ENCODE data around the gene RNF141. TPM values are rescaled to one million over a fixed set of nuclear protein-coding genes. Genes with fewer than 3 reads are reported as not detected.

RNF141 gene
- total RNA-seq, 2 experiments from 2014 or later, result 8.2 to 20.1 TPM

GRCh38 chr11:10490398-10491241 is 50.4 kb downstream of the RNF141 start:
- H3K4me1 ChIP-seq (ENCODE audit: insufficient read depth, low read length, poor library complexity, severe bottlenecking), result peaks cover 7% of the 10 kb centered on the region
- no peak for DNase-seq (ENCODE audit: low spot score)
- ChIA-PET POLR2A (interaction anchor here (0.7 kb wide), 1 partner anchor 20 kb away, joined by 3 read pairs; no protein-coding TSS in a partner anchor), CTCF (ENCODE audit: unreplicated experiment) (no interaction called here)
- no peak overlapping the region for H2AFZ ChIP-seq (ENCODE audit: low read length)
- H3K27ac ChIP-seq (ENCODE audit: low read depth, low read length, poor library complexity, severe bottlenecking), result no peak overlapping the region
- no peak overlapping the region for H3K4me3 ChIP-seq (ENCODE audit: low read depth, low read length, poor library complexity, severe bottlenecking)
- H4K20me1 ChIP-seq (ENCODE audit: insufficient read depth, low read length), result no peaks in the 10 kb centered on the region
- no TSS peak for BruUV-seq (replicated peaks)
- TF ChIP-seq CTCF (conservative IDR thresholded peaks at IDR 0.05; ENCODE audit: low read length) (no peak), EZH2phosphoT487 (IDR thresholded peaks at IDR 0.05; ENCODE audit: borderline replicate concordance, low read depth, low read length) (no peak)
- H3K4me2 ChIP-seq (ENCODE audit: low read length), result no peak overlapping the region
- peaks cover 88% of the 10 kb centered on the region for H3K36me3 ChIP-seq (ENCODE audit: insufficient read depth, low read length)
- no peaks in the 10 kb centered on the region for H3K9me3 ChIP-seq (ENCODE audit: low read length)
- H3K79me2 ChIP-seq (ENCODE audit: insufficient read depth, low read depth, low read length), result no peaks in the 10 kb centered on the region
- no peaks in the 10 kb centered on the region for H3K9me2 ChIP-seq (ENCODE audit: insufficient read depth, low read length)
- intact Hi-C loops (cut with micrococcal nuclease; ENCODE audit: unreplicated experiment), result no loop called here

GRCh38 chr11:10490032-10490397 is 51.0 kb downstream of the RNF141 start:
- H3K79me2 ChIP-seq (ENCODE audit: insufficient read depth, low read depth, low read length), result no peaks in the 10 kb centered on the region
- no peak overlapping the region for H3K4me3 ChIP-seq (ENCODE audit: low read depth, low read length, poor library complexity, severe bottlenecking)
- POLR2A ChIA-PET, result interaction anchor here (0.7 kb wide), 1 partner anchor 19 kb away, joined by 3 read pairs; no protein-coding TSS in a partner anchor
- DNase-seq (ENCODE audit: low spot score), result no peak
- CTCF ChIA-PET (ENCODE audit: unreplicated experiment), result no interaction called here
- no peak overlapping the region for H3K4me2 ChIP-seq (ENCODE audit: low read length)
- H3K4me1 ChIP-seq (ENCODE audit: insufficient read depth, low read length, poor library complexity, severe bottlenecking), result peaks cover 7% of the 10 kb centered on the region
- intact Hi-C loops (cut with micrococcal nuclease; ENCODE audit: unreplicated experiment), result no loop called here
- H4K20me1 ChIP-seq (ENCODE audit: insufficient read depth, low read length), result no peaks in the 10 kb centered on the region
- no peak overlapping the region for H2AFZ ChIP-seq (ENCODE audit: low read length)
- no peak overlapping the region for H3K27ac ChIP-seq (ENCODE audit: low read depth, low read length, poor library complexity, severe bottlenecking)
- no peak for TF ChIP-seq EZH2phosphoT487 (IDR thresholded peaks at IDR 0.05; ENCODE audit: borderline replicate concordance, low read depth, low read length)
- no peak for TF ChIP-seq CTCF (conservative IDR thresholded peaks at IDR 0.05; ENCODE audit: low read length)
- no peaks in the 10 kb centered on the region for H3K9me3 ChIP-seq (ENCODE audit: low read length)
- H3K9me2 ChIP-seq (ENCODE audit: insufficient read depth, low read length), result no peaks in the 10 kb centered on the region
- H3K36me3 ChIP-seq (ENCODE audit: insufficient read depth, low read length), result peaks cover 88% of the 10 kb centered on the region
- no TSS peak for BruUV-seq (replicated peaks)
